Liver (tissue), 9 donors: ENCODE results near the gene PNPLA3. TPM values are rescaled to one million over a fixed set of nuclear protein-coding genes. Genes with fewer than 3 reads are reported as not detected.

ENCODE experiments used
- DNase-seq: peaks from one replicate; pipeline ENCODE4 v3.0.0-alpha.2; 2017; ENCODE audit warnings: low spot score
- H3K27ac ChIP-seq, 2 donors: one replicate each; pipeline ENCODE4 v1.7.0; 2013; ENCODE audit warnings: inconsistent platforms in 2 of 2, low read length in 2 of 2, control low read depth in 1 of 2, low read depth in 1 of 2, mild to moderate bottlenecking in 1 of 2
- H3K27me3 ChIP-seq, 4 donors: one replicate each; pipeline versions ENCODE4 v1.6.1 to v1.7.0; 2013; ENCODE audit warnings: low read length in 3 of 4, inconsistent platforms in 1 of 4, mild to moderate bottlenecking in 1 of 4, moderate library complexity in 1 of 4; ENCODE audit not compliant: control insufficient read depth in 4 of 4, insufficient read depth in 4 of 4
- H3K36me3 ChIP-seq, 4 donors: one replicate each; pipeline versions ENCODE4 v1.6.1 to v1.7.0; 2013; ENCODE audit warnings: low read length in 3 of 4, mild to moderate bottlenecking in 3 of 4, low read depth in 1 of 4, moderate library complexity in 1 of 4; ENCODE audit not compliant: control insufficient read depth in 4 of 4, insufficient read depth in 3 of 4
- H3K4me1 ChIP-seq, 4 donors: one replicate each; pipeline versions ENCODE4 v1.6.1 to v1.7.0; 2013; ENCODE audit warnings: low read length in 3 of 4, mild to moderate bottlenecking in 3 of 4, moderate library complexity in 1 of 4; ENCODE audit not compliant: control insufficient read depth in 4 of 4, insufficient read depth in 4 of 4
- H3K4me3 ChIP-seq, 3 donors: one replicate each; pipeline versions ENCODE4 v1.6.1 to v1.7.0; 2013; ENCODE audit warnings: low read length in 3 of 3, control low read depth in 1 of 3, low read depth in 1 of 3, mild to moderate bottlenecking in 1 of 3
- H3K9ac ChIP-seq, 2 donors: one replicate each; pipeline ENCODE4 v1.7.0; 2013; ENCODE audit warnings: low read length in 2 of 2, mild to moderate bottlenecking in 2 of 2, moderate library complexity in 2 of 2, control low read depth in 1 of 2, low read depth in 1 of 2
- H3K9me3 ChIP-seq, 4 donors: one replicate each; pipeline versions ENCODE4 v1.6.1 to v1.7.0; 2013; ENCODE audit warnings: low read length in 3 of 4; ENCODE audit not compliant: control insufficient read depth in 4 of 4
- FOXA1 ChIP-seq: IDR thresholded peaks from 2 replicates; pipeline ENCODE4 v1.6.1; 2016; ENCODE audit warnings: antibody characterized with exemption
- RAD21 ChIP-seq, 2 donors: IDR thresholded peaks; 2 replicates each; pipeline ENCODE4 v1.6.1; 2016; ENCODE audit warnings: antibody characterized with exemption in 2 of 2, mild to moderate bottlenecking in 2 of 2
- RXRA ChIP-seq, 2 donors: IDR thresholded peaks; 2 replicates each; pipeline ENCODE4 v1.6.1; 2017 to 2018; ENCODE audit warnings: antibody characterized with exemption in 2 of 2, mild to moderate bottlenecking in 1 of 2
- YY1 ChIP-seq: IDR thresholded peaks from 2 replicates; pipeline ENCODE4 v1.6.1; 2016; ENCODE audit warnings: antibody characterized with exemption, mild to moderate bottlenecking
- WGBS: extraction: QIAGEN DNeasy Blood & Tissue Kit; methylation state at CpG from one replicate; pipeline ENCODE4 v1.1.7; 2013; 5-methylcytosine and 5-hydroxymethylcytosine counted together
- polyA plus RNA-seq, 2 donors: library from polyadenylated mRNA; stranded (reverse) in 1 of 2; unstranded in 1 of 2; fragments of 200-250 nt in 1 of 2; fragments of >200 nt in 1 of 2; fragmentation: Nextera tagmentation in 1 of 2; extraction: Ambion mirVana in 1 of 2; gene quantifications; one replicate each; pipeline versions ENCODE4 v1.2.1 to v1.2.3, GENCODE V29; 2013 to 2015
- total RNA-seq, 2 donors: library from RNA; depleted of rRNA; stranded (reverse); fragments of >200 nt; gene quantifications; one replicate each; pipeline ENCODE4 v1.2.3, GENCODE V29; 2014
- TF ChIP-seq, protein P1 (sequence below): IDR thresholded peaks from 2 replicates; pipeline ENCODE4 v1.6.1; 2016; ENCODE audit warnings: antibody characterized with exemption, mild to moderate bottlenecking
- donor health status: healthy.
- donor health status: healthy.
- donor health status: healthy.
- donor health status: healthy.
- donor health status: healthy.

Gene PNPLA3
- total and polyA plus RNA-seq, 4 donors, result 15.9 to 59.1 (median 24.8) TPM

DNA sequence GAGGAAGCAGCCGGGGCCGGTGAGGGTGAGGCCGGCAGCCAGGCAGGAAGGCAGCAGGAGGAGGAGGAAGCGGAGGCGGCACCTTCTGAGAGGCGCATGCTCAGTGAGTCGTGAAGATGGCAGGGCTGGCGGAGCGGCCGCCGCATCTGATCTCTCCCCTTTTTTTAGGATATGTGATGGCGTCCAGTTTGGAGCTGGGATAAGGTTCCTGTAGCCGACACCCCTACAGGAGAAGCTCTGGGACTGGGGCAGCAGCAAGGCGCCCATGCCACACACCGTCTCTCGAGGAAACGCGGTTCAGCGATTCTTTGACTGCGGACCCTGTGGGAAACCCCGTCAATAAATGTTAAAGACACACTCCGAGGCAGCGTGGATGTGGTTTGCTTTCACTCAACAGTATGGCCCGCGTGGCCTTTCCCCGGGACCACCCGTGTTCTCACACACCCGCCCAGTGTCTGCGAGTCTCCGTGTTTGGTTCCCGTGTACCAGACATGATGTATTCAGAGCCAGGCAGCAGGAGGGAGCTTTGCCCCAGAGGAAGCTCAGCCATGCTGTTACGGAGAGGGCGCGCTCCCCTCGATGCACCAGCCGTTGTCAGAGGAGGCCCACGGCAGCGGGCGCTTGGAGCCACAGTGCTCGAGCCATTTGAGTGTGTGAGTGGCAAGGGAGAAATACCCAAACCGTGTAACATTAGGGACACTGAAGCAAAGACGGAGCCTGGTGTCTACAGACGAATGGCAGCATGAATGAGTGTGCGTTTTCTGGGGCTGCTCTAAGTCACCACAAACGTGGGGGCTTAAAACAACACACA is 72.8 kb downstream of the PNPLA3 start:
- 84% methylated on average over 45 of the region's 45 CpGs for WGBS
- Histone ChIP-seq H3K9ac (no peak overlapping the region), H3K27ac (no peak overlapping the region), H3K9me3 (no peaks in the 10 kb centered on the region), H3K4me1 (no peaks in the 10 kb centered on the region), H3K4me3 (peak overlapping the region in 1 of 3 donors; percentile 4), H3K27me3 (no peaks in the 10 kb centered on the region), H3K36me3 (peaks cover 9 to 44% (median 31%) of the 10 kb centered on the region in 4 donors)
- no peak for DNase-seq
- TF ChIP-seq RAD21 (IDR thresholded peaks at IDR 0.05) (peak in 1 of 2 donors; percentile 7), YY1 (no peak), RXRA (IDR thresholded peaks at IDR 0.05) (no peak)

DNA sequence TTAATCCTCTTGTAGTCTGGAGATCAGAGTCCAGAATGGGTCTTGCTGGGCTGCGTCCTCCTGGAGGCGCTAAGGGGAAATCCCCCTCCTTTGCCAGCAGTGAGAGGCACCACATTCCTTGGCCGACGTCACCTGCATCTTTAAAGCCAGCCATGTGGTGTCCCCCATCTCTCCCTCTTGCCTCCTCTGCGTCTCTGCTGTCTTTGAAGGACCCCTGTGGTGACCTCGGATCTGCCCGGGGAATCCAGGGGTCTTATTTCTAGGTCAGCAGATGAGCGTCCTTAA is 73.3 kb downstream of the PNPLA3 start:
- H3K9me3 ChIP-seq, result no peaks in the 10 kb centered on the region
- H3K27me3 ChIP-seq, result no peaks in the 10 kb centered on the region
- H3K27ac ChIP-seq, result no peak overlapping the region
- WGBS, result 94% methylated on average over 8 of the region's 8 CpGs
- no peak overlapping the region for H3K4me3 ChIP-seq
- H3K36me3 ChIP-seq, result peaks cover 9 to 39% (median 27%) of the 10 kb centered on the region in 4 donors
- no peak overlapping the region for H3K9ac ChIP-seq
- TF ChIP-seq, protein P1, sequence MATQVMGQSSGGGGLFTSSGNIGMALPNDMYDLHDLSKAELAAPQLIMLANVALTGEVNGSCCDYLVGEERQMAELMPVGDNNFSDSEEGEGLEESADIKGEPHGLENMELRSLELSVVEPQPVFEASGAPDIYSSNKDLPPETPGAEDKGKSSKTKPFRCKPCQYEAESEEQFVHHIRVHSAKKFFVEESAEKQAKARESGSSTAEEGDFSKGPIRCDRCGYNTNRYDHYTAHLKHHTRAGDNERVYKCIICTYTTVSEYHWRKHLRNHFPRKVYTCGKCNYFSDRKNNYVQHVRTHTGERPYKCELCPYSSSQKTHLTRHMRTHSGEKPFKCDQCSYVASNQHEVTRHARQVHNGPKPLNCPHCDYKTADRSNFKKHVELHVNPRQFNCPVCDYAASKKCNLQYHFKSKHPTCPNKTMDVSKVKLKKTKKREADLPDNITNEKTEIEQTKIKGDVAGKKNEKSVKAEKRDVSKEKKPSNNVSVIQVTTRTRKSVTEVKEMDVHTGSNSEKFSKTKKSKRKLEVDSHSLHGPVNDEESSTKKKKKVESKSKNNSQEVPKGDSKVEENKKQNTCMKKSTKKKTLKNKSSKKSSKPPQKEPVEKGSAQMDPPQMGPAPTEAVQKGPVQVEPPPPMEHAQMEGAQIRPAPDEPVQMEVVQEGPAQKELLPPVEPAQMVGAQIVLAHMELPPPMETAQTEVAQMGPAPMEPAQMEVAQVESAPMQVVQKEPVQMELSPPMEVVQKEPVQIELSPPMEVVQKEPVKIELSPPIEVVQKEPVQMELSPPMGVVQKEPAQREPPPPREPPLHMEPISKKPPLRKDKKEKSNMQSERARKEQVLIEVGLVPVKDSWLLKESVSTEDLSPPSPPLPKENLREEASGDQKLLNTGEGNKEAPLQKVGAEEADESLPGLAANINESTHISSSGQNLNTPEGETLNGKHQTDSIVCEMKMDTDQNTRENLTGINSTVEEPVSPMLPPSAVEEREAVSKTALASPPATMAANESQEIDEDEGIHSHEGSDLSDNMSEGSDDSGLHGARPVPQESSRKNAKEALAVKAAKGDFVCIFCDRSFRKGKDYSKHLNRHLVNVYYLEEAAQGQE, result no peak
- no peak for TF ChIP-seq FOXA1
- no peak for DNase-seq
- H3K4me1 ChIP-seq, result no peaks in the 10 kb centered on the region

Other genes starting within 250 kb of the PNPLA3 start
- 1 to 10 TPM in 1 of 2 donors, under 1 TPM in 1; 0.14 to 2.1 TPM for gene EFCAB6, start 111.5 kb upstream of the PNPLA3 start, total RNA-seq
- gene EFCAB6, start 111.5 kb upstream of the PNPLA3 start, polyA plus RNA-seq, result under 1 TPM; 0.42 to 0.64 TPM
- under 1 TPM; 0.08 to 0.37 TPM for gene SULT4A1, start 61.3 kb upstream of the PNPLA3 start, total RNA-seq
- not detected for gene SULT4A1, start 61.3 kb upstream of the PNPLA3 start, polyA plus RNA-seq
- not detected for gene PNPLA5, start 31.8 kb upstream of the PNPLA3 start, total RNA-seq
- gene PNPLA5, start 31.8 kb upstream of the PNPLA3 start, polyA plus RNA-seq, result not detected
- 10 to 100 TPM; 28.4 to 30.1 TPM for gene SAMM50, start 31.6 kb downstream of the PNPLA3 start, total RNA-seq
- gene SAMM50, start 31.6 kb downstream of the PNPLA3 start, polyA plus RNA-seq, result 10 to 100 TPM; 19.2 to 23.6 TPM
- gene PARVB, start 100.5 kb downstream of the PNPLA3 start, total RNA-seq, result 10 to 100 TPM; 14.0 to 55.5 TPM
- 10 to 100 TPM in 1 of 2 donors, 1 to 10 TPM in 1; 3.2 to 21.5 TPM for gene PARVB, start 100.5 kb downstream of the PNPLA3 start, polyA plus RNA-seq